HepG2 (cell line): ENCODE measurements around the gene ZBTB20. TPM values are rescaled to one million over a fixed set of nuclear protein-coding genes. Genes with fewer than 3 reads are reported as not detected.

ENCODE experiments used
- CEBPG ChIP-seq: IDR thresholded peaks from 2 replicates; pipeline ENCODE4 v1.6.1; 2016
- CHCHD3 ChIP-seq: sonication (generic); formaldehyde crosslinking; IDR thresholded peaks from 2 replicates; pipeline ENCODE4 v1.8.0; 2022; ENCODE audit warnings: mild to moderate bottlenecking, missing genetic modification reagents, moderate library complexity
- EP300 ChIP-seq, 3 experiments: sonication (generic) in 1 of 3; formaldehyde crosslinking in 1 of 3; IDR thresholded peaks; 2 replicates each; pipeline versions ENCODE4 v1.5.1 to v1.6.1; 2011 to 2020; ENCODE audit warnings: low read depth in 2 of 3, low read length in 2 of 3, borderline replicate concordance in 1 of 3, improper control_type of control experiment in 1 of 3, mild to moderate bottlenecking in 1 of 3, missing genetic modification reagents in 1 of 3, moderate library complexity in 1 of 3
- GATA4 ChIP-seq: sonication (generic); IDR thresholded peaks from 2 replicates; pipeline ENCODE4 v1.6.1; 2016; ENCODE audit warnings: antibody characterized with exemption, low read depth, borderline replicate concordance
- HNF4A ChIP-seq: sonication (generic); formaldehyde crosslinking; IDR thresholded peaks from 2 replicates; pipeline ENCODE4 v1.4.0; 2020; ENCODE audit warnings: missing genetic modification reagents
- IRX3 ChIP-seq: sonication (generic); formaldehyde crosslinking; IDR thresholded peaks from 2 replicates; pipeline ENCODE4 v1.8.1; 2023; ENCODE audit warnings: mild to moderate bottlenecking, low read depth, missing genetic modification reagents, borderline replicate concordance
- KLF16 ChIP-seq, 2 experiments: sonication (generic) in 1 of 2; formaldehyde crosslinking in 1 of 2; IDR thresholded peaks; 2 replicates each; pipeline versions ENCODE4 v1.6.1 to v1.8.0; 2016 to 2023; ENCODE audit warnings: missing genetic modification reagents in 2 of 2, missing compliant biosample characterization in 1 of 2
- MBNL3 ChIP-seq: fragments of 250-450 bp; sonication (Bioruptor Pico); conservative IDR thresholded peaks from 2 replicates; pipeline ENCODE4 v1.8.0; 2022; ENCODE audit warnings: mild to moderate bottlenecking, inconsistent platforms
- MIXL1 ChIP-seq: IDR thresholded peaks from 2 replicates; pipeline ENCODE4 v1.6.1; 2016
- MTERF4 ChIP-seq: sonication (generic); formaldehyde crosslinking; IDR thresholded peaks from 2 replicates; pipeline ENCODE4 v1.8.0; 2023; ENCODE audit warnings: mild to moderate bottlenecking, missing genetic modification reagents
- NFKBIZ ChIP-seq: IDR thresholded peaks from 2 replicates; pipeline ENCODE4 v1.6.1; 2018; ENCODE audit warnings: missing genetic modification reagents, missing compliant biosample characterization
- NR2C2 ChIP-seq: sonication (generic); formaldehyde crosslinking; IDR thresholded peaks from 2 replicates; pipeline ENCODE4 v1.4.0; 2020; ENCODE audit warnings: missing genetic modification reagents, mild to moderate bottlenecking, moderate library complexity, borderline replicate concordance
- PHB2 ChIP-seq: fragments of 450-650 bp; IDR thresholded peaks from 2 replicates; pipeline ENCODE4 v1.6.1; 2018; ENCODE audit not compliant: partially characterized antibody
- SALL1 ChIP-seq: sonication (generic); formaldehyde crosslinking; IDR thresholded peaks from 2 replicates; pipeline ENCODE4 v1.8.0; 2022; ENCODE audit warnings: mild to moderate bottlenecking, missing genetic modification reagents
- SYNCRIP ChIP-seq: fragments of 200-400 bp; formaldehyde crosslinking; IDR thresholded peaks from 2 replicates; pipeline ENCODE4 v1.6.1; 2018; ENCODE audit warnings: mild to moderate bottlenecking, low read depth, low read length; ENCODE audit not compliant: insufficient read depth
- ZFP62 ChIP-seq: sonication (generic); formaldehyde crosslinking; IDR thresholded peaks from 2 replicates; pipeline ENCODE4 v1.4.0; 2020; ENCODE audit warnings: missing genetic modification reagents
- ZNF124 ChIP-seq: sonication (generic); formaldehyde crosslinking; IDR thresholded peaks from 2 replicates; pipeline ENCODE4 v1.4.0; 2020; ENCODE audit warnings: missing genetic modification reagents
- ZNF335 ChIP-seq: sonication (generic); formaldehyde crosslinking; IDR thresholded peaks from 2 replicates; pipeline ENCODE4 v1.4.0; 2020; ENCODE audit warnings: missing genetic modification reagents
- ZNF460 ChIP-seq: sonication (generic); formaldehyde crosslinking; IDR thresholded peaks from 2 replicates; pipeline ENCODE4 v1.5.1; 2020; ENCODE audit warnings: missing genetic modification reagents, mild to moderate bottlenecking, borderline replicate concordance
- ZNF562 ChIP-seq: sonication (generic); formaldehyde crosslinking; IDR thresholded peaks from 2 replicates; pipeline ENCODE4 v1.8.0; 2022; ENCODE audit warnings: missing genetic modification reagents, borderline replicate concordance
- ZNF644 ChIP-seq: IDR thresholded peaks from 2 replicates; pipeline ENCODE4 v1.6.1; 2016; ENCODE audit warnings: low read depth
- ZNF761 ChIP-seq: sonication (generic); formaldehyde crosslinking; conservative IDR thresholded peaks from 2 replicates; pipeline ENCODE4 v1.4.0; 2020; ENCODE audit warnings: mild to moderate bottlenecking, missing genetic modification reagents
- ZNF850 ChIP-seq: sonication (generic); formaldehyde crosslinking; conservative IDR thresholded peaks from 2 replicates; pipeline ENCODE4 v1.9.0; 2021; ENCODE audit warnings: mild to moderate bottlenecking, missing genetic modification reagents
- ZNF879 ChIP-seq: sonication (generic); formaldehyde crosslinking; IDR thresholded peaks from 2 replicates; pipeline ENCODE4 v1.8.1; 2023; ENCODE audit warnings: missing genetic modification reagents
- polyA plus RNA-seq, 8 experiments: library from polyadenylated mRNA; depleted of rRNA in 3 of 8; stranded (reverse) in 7 of 8; unstranded in 1 of 8; fragments of >200 nt; fragmentation: Illumina TruSeq in 4 of 8; extraction: Trizol in 4 of 8; gene quantifications; 2 replicates each; pipeline versions ENCODE4 v1.2.1 to v1.2.3, GENCODE V29; 2011 to 2016; ENCODE audit warnings: low read depth in 4 of 8, missing spikeins in 1 of 8, mixed read lengths in 1 of 8; ENCODE audit not compliant: insufficient read depth in 1 of 8
- total RNA-seq, 5 experiments: library from RNA; depleted of rRNA; stranded (reverse); fragments of >200 nt; fragmentation: Illumina TruSeq; extraction: Trizol; gene quantifications; 2 replicates each; pipeline ENCODE4 v1.2.3, GENCODE V29; 2016; ENCODE audit warnings: low read depth in 1 of 5
- TF ChIP-seq, protein P1 (sequence below): conservative IDR thresholded peaks from 2 replicates; pipeline ENCODE4 v1.6.1; 2018; ENCODE audit warnings: missing genetic modification reagents
- TF ChIP-seq, protein P2 (sequence below): sonication (generic); formaldehyde crosslinking; IDR thresholded peaks from 2 replicates; pipeline ENCODE4 v1.5.0; 2020; ENCODE audit warnings: mild to moderate bottlenecking, low read depth, missing genetic modification reagents, borderline replicate concordance
- TF ChIP-seq, protein P3 (sequence below): IDR thresholded peaks from 2 replicates; pipeline ENCODE4 v1.6.1; 2012; ENCODE audit warnings: inconsistent platforms
- TF ChIP-seq, protein P4 (sequence below): sonication (generic); formaldehyde crosslinking; IDR thresholded peaks from 2 replicates; pipeline ENCODE4 v1.8.1; 2022; ENCODE audit warnings: low read depth, mild to moderate bottlenecking, missing genetic modification reagents

ZBTB20 gene
- total and polyA plus RNA-seq, 2 of the 13 experiments (the other 11 are each of a cell fraction or from before 2014, with no cell fraction given) = 1.9 to 8.8 TPM

DNA sequence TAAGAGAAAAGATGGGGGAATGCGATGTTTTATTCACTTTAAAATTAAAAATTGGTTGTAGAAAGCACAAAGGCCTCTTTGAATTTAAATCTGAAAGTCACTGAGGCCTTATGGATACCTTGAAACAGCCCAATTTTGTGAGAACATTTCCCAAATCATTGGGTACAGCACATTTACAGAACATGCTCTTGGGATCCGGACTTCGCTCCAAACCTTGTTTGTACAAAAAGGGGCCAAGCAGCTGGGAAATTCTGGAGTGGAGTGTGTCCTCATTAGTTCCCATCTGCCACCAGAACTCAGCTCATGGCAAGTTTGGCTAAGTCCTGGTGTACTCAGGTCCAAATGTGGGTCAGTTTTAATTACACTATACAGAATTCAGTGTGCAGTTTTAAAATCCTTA lies 254.2 kb downstream of the ZBTB20 start (continued):
- TF ChIP-seq, protein P1, sequence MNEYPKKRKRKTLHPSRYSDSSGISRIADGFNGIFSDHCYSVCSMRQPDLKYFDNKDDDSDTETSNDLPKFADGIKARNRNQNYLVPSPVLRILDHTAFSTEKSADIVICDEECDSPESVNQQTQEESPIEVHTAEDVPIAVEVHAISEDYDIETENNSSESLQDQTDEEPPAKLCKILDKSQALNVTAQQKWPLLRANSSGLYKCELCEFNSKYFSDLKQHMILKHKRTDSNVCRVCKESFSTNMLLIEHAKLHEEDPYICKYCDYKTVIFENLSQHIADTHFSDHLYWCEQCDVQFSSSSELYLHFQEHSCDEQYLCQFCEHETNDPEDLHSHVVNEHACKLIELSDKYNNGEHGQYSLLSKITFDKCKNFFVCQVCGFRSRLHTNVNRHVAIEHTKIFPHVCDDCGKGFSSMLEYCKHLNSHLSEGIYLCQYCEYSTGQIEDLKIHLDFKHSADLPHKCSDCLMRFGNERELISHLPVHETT (CRISPR knock-in tag) = no peak
- no peak for TF ChIP-seq ZFP62 (CRISPR knock-in tag)
- no peak for TF ChIP-seq MTERF4
- no peak for TF ChIP-seq GATA4
- TF ChIP-seq NR2C2 (CRISPR knock-in tag) = no peak
- no peak for TF ChIP-seq ZNF644 (CRISPR knock-in tag)
- TF ChIP-seq ZNF335 (CRISPR knock-in tag) = no peak
- TF ChIP-seq SYNCRIP = no peak
- no peak for TF ChIP-seq CHCHD3
- TF ChIP-seq PHB2 = no peak
- TF ChIP-seq CEBPG (CRISPR knock-in tag) = no peak
- TF ChIP-seq IRX3 = no peak
- no peak for TF ChIP-seq ZNF850 (CRISPR knock-in tag)
- peak; percentile 89 for TF ChIP-seq HNF4A (CRISPR knock-in tag)
- TF ChIP-seq, protein P2, sequence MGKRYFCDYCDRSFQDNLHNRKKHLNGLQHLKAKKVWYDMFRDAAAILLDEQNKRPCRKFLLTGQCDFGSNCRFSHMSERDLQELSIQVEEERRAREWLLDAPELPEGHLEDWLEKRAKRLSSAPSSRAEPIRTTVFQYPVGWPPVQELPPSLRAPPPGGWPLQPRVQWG (CRISPR knock-in tag) = no peak
- TF ChIP-seq, protein P3, sequence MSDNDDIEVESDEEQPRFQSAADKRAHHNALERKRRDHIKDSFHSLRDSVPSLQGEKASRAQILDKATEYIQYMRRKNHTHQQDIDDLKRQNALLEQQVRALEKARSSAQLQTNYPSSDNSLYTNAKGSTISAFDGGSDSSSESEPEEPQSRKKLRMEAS = 0 out of 2 replicates have a peak, but pooled peaks have one; percentile 33
- no peak for TF ChIP-seq ZNF562 (CRISPR knock-in tag)
- no peak for TF ChIP-seq ZNF879 (CRISPR knock-in tag)
- TF ChIP-seq, protein P4, sequence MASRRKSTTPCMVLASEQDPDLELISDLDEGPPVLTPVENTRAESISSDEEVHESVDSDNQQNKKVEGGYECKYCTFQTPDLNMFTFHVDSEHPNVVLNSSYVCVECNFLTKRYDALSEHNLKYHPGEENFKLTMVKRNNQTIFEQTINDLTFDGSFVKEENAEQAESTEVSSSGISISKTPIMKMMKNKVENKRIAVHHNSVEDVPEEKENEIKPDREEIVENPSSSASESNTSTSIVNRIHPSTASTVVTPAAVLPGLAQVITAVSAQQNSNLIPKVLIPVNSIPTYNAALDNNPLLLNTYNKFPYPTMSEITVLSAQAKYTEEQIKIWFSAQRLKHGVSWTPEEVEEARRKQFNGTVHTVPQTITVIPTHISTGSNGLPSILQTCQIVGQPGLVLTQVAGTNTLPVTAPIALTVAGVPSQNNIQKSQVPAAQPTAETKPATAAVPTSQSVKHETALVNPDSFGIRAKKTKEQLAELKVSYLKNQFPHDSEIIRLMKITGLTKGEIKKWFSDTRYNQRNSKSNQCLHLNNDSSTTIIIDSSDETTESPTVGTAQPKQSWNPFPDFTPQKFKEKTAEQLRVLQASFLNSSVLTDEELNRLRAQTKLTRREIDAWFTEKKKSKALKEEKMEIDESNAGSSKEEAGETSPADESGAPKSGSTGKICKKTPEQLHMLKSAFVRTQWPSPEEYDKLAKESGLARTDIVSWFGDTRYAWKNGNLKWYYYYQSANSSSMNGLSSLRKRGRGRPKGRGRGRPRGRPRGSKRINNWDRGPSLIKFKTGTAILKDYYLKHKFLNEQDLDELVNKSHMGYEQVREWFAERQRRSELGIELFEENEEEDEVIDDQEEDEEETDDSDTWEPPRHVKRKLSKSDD (CRISPR knock-in tag) = no peak
- TF ChIP-seq ZNF460 (CRISPR knock-in tag) = no peak
- TF ChIP-seq ZNF124 = no peak
- TF ChIP-seq NFKBIZ = no peak
- TF ChIP-seq MBNL3 (CRISPR knock-in tag) = no peak
- no peak for TF ChIP-seq KLF16 (CRISPR knock-in tag; IDR thresholded peaks at IDR 0.05)
- 0 out of 2 replicates have a peak, but pooled peaks have one; percentile 31 for TF ChIP-seq SALL1 (CRISPR knock-in tag)
- no peak for TF ChIP-seq ZNF761 (CRISPR knock-in tag)
- 0 out of 2 replicates have a peak, but pooled peaks have one; percentile 20 for TF ChIP-seq MIXL1 (CRISPR knock-in tag)
- peak in 1 of 2 experiments; percentile 63; a peak in 1 of 4 replicates for TF ChIP-seq EP300 (IDR thresholded peaks at IDR 0.05; ENCODE audit: low read depth in 2 of 2, low read length in 2 of 2)
- TF ChIP-seq EP300 (CRISPR knock-in tag; IDR thresholded peaks at IDR 0.05; ENCODE audit: borderline replicate concordance) = no peak
